ENCODE data around the gene GAMT. TPM values are rescaled to one million over a fixed set of nuclear protein-coding genes. Genes with fewer than 3 reads are reported as not detected.

The GAMT gene
- total RNA-seq, result 15.4 and 18.3 TPM in 2 replicates

GRCh38 chr19:1401138-1401888 lies at the start of gene GAMT:
Gene GAMT (minus strand): TSS chr19:1401542. CDS start chr19:1401476, 66 bp downstream.

DNA sequence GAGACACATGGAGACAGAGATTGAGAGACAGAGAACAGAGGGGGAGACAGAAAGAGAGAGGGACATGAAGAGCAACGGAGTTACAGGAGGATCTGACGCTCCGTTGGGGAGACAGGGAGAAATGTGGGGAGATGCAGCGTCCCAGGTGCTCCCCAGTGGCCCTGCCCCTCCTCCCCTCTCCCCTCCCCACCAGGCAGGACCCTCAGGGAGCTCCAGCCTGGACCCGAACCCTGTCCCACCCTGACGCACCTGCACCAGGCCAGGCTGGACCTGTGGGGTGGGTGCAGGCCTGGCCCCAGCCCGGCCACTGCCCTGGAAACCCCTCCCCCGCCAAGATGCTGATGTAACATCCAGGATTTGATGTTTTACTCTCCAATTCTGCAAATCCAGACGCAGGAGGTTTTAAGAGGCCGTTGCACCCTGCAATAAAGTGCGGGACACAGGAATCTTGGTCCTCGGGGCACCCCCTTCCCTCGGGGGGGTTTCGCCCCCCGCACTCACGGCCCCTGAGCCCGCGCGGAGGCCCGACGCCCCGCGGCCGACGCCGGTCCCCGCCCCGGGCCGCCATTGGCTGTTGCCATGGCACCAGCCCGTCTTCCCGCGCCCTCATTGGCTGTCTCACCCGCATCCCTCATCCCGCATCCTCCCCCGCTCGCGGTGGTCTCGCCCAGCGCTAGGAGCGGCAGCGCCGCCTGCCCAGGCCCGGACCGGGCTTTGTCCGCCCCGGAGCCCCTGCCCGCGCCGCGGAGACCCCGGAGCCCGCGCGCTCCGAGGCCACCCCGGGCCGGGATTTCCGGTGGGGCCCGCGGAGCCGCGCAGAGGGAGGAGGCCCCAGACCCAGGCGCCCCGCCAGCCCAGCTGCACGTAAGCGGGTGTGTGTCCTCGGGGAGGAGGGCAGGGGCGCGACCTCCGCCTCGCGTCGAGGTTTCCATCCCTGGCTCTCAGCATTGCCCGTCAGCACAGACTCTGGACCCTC lies 48.4 kb upstream of the GAMT start, which contains the start of gene APC2:
Gene APC2, plus strand, starts transcription at position 655 of the 976 bp plus-strand sequence. CDS start 2,881 bp downstream, outside the sequence.

DNA sequence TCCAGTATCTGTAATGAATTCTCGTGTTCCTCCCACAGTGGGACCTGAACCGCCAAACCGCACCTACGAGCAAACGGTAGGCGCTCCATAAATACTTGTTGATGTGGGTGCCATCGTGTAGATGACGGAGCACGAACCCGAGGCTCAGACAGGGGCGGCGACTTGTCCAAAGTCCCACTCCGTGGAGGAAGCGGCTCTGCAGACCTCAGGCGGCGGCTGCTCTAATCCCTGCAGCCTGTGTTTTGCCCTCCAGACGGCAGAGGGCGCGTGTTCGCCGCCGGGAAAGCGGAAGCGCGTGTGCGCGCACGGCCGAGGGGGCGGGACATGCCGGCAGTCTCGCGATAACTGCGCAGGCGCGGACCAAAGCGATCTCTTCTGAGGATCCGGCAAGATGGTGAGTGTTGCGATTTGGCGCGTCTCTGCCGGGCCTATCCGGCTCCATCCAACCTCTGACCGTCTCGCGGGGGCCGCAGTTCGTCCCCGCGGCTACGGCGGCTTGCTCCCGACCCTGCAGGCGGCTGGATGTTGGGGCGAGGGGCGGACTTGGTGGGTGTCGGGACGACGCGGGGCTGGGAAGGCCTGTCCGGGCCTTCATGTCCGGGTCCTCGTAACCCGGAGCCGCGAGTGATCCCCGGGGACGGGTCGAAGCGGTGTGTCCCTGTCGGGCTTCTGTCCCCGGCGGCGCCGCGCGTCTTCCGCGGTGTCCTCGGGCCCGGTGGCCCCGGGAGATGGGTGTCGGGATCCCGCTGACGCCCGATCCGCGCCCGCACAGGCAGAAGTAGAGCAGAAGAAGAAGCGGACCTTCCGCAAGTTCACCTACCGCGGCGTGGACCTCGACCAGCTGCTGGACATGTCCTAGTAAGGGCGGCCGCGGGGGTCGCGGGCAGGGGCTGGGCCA lies 36.9 kb upstream of the GAMT start, which contains the start of gene RPS15:
Gene RPS15, plus strand, starts transcription at position 362 of the 898 bp plus-strand sequence. Its CDS starts 30 bp downstream, at position 392.

GRCh38 chr19:1407528-1408299 lies 6.4 kb upstream of the GAMT start, which contains the start of gene DAZAP1:
Gene DAZAP1 (plus strand): TSS chr19:1407586. CDS start chr19:1407774, 188 bp downstream.

DNA sequence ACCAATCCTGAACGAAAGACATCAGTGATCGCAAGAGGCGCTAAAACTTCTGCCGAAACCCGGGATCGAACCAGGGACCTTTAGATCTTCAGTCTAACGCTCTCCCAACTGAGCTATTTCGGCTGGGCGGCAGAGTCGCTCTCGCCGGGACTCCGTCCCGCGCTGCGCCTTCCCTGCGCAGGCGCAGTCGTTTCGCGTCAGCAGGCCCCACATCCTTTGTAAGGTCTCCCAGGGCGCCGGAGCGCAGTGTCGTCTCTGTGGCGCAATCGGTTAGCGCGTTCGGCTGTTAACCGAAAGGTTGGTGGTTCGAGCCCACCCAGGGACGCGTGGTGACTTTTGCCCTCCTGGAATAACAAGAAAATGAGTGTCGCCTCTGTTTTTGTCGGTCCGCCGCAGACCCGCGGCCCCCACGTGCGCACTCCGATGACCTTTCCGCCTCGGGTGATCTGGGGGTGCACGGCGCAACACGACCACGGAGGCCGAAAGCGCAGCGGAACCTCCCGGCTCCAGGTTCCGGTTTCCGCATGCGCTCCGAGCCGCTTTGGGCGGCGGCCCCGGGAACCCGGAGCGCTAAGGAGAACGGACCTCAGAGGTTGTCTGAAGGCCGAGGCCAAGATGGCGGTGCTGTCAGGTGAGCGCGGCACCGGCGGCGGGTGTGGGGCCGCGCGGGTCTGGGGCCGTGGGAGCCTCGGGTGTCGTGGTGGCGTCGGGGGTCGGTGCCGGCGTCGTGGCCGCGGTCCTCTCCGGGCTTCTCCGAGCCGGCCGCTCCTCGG lies 17.8 kb downstream of the GAMT start, which contains the start of gene NDUFS7:
Gene NDUFS7, plus strand, starts transcription at position 596 of the 773 bp plus-strand sequence. Its CDS starts 20 bp downstream, at position 616.

Other genes with a start within 250 kb of the GAMT start
- gene SBNO2, start 227.3 kb downstream of the GAMT start, total RNA-seq, result 38.8 and 42.5 TPM in 2 replicates
- 73.8 and 83.4 TPM in 2 replicates for gene STK11, start 195.8 kb downstream of the GAMT start, total RNA-seq
- 1.9 and 3.1 TPM in 2 replicates for gene CBARP, start 163.5 kb downstream of the GAMT start, total RNA-seq
- 53.4 and 66.3 TPM in 2 replicates for gene ATP5F1D, start 159.8 kb downstream of the GAMT start, total RNA-seq
- 27.0 and 31.7 TPM in 2 replicates for gene MIDN, start 153.0 kb downstream of the GAMT start, total RNA-seq
- gene CIRBP, start 132.2 kb downstream of the GAMT start, total RNA-seq, result 145 and 160 TPM in 2 replicates
- 86.5 and 107 TPM in 2 replicates for gene FAM174C, start 126.0 kb downstream of the GAMT start, total RNA-seq
- not detected in 2 replicates for gene EFNA2, start 115.7 kb downstream of the GAMT start, total RNA-seq
- gene NDUFS7, start 17.6 kb downstream of the GAMT start, total RNA-seq, result 206 and 213 TPM in 2 replicates
- gene DAZAP1, start 6.0 kb upstream of the GAMT start, total RNA-seq, result 83.3 and 92.8 TPM in 2 replicates
- 3,210 and 3,696 TPM in 2 replicates for gene RPS15, start 36.9 kb upstream of the GAMT start, total RNA-seq
- not detected in 2 replicates for gene APC2, start 48.6 kb upstream of the GAMT start, total RNA-seq
- gene C19orf25, start 77.7 kb upstream of the GAMT start, total RNA-seq, result 16.1 and 20.4 TPM in 2 replicates
- 0.13 and 0.94 TPM in 2 replicates for gene PCSK4, start 88.8 kb upstream of the GAMT start, total RNA-seq
- 1.1 and 2.7 TPM in 2 replicates for gene REEP6, start 89.6 kb upstream of the GAMT start, total RNA-seq
- not detected in 2 replicates for gene ADAMTSL5, start 111.5 kb upstream of the GAMT start, total RNA-seq
- not detected in 2 replicates for gene PLK5, start 122.5 kb upstream of the GAMT start, total RNA-seq
- gene MEX3D, start 166.8 kb upstream of the GAMT start, total RNA-seq, result 75.3 and 76.9 TPM in 2 replicates
- gene MBD3, start 191.3 kb upstream of the GAMT start, total RNA-seq, result 150 and 169 TPM in 2 replicates
- 75.2 and 85.2 TPM in 2 replicates for gene UQCR11, start 203.9 kb upstream of the GAMT start, total RNA-seq